ENCODE data around the gene GTPBP1.

- TF ChIP-seq GATA2 (IDR thresholded peaks at IDR 0.05; ENCODE audit: low read depth, low read length) (no peak), GATA3 (IDR thresholded peaks at IDR 0.05; ENCODE audit: low read depth, low read length) (no peak)
These were observed 36.6 kb downstream of the GTPBP1 start for GRCh38 chr22:38742176-38742942.
